GM10266 (cell line): ENCODE results near the gene ZNF79.
"Not testable (repeated sequence)": the region's sequence is repeated elsewhere in the genome, so short reads cannot be mapped to it uniquely, and the experiment has no call there.

Source experiments
- DNase-seq: peaks from one replicate; pipeline ENCODE4 v3.0.0; 2012; ENCODE audit errors: extremely low spot score
- TF ChIP-seq, protein P1 (sequence below): IDR thresholded peaks from 2 replicates; pipeline ENCODE4 v1.5.1; 2012; ENCODE audit warnings: mild to moderate bottlenecking, low read depth; ENCODE audit not compliant: control insufficient read depth, insufficient read depth; ENCODE audit errors: missing control alignments

Gene ZNF79

DNA sequence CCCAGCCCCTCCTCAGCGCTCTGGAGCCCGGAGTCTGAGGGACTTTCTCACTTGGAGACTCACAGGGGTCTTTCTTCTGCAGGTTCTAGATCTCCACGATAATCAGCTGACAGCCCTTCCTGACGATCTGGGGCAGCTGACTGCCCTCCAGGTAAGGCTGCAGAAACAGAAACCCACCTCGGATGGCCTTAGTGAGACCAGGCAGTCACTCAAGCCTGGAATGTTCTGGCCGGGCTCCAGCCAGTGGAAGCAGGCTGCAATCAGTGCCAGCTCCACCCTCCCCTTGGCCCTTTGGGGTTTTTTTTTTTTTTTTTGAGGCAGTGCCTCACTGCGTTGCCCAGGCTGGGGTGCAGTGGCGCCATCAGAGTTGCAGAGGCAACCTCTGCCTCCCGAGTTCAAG, 34.7 kb downstream of the ZNF79 start:
- TF ChIP-seq, protein P1, sequence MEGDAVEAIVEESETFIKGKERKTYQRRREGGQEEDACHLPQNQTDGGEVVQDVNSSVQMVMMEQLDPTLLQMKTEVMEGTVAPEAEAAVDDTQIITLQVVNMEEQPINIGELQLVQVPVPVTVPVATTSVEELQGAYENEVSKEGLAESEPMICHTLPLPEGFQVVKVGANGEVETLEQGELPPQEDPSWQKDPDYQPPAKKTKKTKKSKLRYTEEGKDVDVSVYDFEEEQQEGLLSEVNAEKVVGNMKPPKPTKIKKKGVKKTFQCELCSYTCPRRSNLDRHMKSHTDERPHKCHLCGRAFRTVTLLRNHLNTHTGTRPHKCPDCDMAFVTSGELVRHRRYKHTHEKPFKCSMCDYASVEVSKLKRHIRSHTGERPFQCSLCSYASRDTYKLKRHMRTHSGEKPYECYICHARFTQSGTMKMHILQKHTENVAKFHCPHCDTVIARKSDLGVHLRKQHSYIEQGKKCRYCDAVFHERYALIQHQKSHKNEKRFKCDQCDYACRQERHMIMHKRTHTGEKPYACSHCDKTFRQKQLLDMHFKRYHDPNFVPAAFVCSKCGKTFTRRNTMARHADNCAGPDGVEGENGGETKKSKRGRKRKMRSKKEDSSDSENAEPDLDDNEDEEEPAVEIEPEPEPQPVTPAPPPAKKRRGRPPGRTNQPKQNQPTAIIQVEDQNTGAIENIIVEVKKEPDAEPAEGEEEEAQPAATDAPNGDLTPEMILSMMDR = no peak
- no peak for DNase-seq

DNA sequence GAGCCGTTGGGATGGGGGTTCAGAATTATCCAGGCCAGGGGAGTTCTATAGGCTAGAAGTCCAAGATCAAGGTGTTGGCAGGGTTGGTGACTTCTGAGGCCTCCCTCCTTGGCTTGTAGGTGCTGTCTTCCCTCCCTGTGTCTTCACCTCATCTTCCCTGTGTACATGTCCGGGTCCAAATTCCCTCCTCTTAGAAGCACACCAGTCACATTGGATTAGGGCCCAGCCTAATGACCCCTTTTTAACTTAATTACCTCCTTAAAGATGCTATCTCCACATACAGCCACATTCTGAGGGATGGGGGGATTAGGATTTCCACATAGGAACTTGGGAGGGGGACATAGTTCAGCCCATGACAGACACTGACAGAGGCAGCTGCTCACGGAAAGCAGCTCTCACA, 39.2 kb downstream of the ZNF79 start:
- no peak for DNase-seq
- TF ChIP-seq, protein P1 = no peak

DNA sequence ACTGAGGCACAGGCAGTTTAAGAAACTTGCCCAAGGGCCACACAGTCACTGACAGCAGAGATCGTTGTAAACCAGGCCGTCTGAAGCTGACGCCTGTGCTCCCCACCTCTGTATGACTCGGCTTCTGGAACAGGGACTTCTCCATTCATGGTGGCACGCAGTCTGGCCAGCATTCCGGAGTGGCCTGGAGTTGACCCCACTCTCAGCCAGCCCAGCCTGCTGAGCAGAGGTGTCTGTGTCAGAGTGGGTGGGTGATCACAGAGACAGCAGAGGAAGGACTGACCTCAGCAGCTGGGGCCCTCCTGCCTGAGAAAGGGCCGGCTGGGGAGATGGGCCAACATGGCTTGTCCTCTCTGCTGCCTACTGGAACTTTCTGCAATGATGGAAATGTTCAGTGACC, 39.7 kb downstream of the ZNF79 start:
- DNase-seq = no peak
- TF ChIP-seq, protein P1 = no peak

DNA sequence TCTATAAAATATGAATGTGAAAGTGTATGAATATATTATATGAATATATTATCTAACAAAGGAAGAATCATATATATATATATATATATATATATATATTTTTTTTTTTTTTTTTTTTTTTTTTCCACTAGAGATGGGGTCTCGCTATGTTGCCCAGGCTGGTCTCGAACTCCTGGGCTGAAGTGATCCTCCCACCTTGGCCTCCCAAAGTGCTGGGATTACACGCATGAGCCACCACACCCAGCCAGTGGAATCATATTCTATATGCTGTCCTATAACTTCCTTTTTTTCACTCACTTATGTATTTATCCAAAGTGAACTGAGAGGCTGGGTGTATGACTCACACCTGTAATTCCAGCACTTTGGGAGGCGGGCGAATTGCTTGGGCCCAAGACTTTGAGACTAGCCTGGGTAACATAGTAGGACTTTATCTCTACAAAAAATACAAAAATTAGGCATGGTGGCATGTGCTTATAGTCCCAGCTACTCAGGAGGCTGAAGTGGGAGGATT, 42.3 kb downstream of the ZNF79 start:
- DNase-seq = not testable (repeated sequence)

DNA sequence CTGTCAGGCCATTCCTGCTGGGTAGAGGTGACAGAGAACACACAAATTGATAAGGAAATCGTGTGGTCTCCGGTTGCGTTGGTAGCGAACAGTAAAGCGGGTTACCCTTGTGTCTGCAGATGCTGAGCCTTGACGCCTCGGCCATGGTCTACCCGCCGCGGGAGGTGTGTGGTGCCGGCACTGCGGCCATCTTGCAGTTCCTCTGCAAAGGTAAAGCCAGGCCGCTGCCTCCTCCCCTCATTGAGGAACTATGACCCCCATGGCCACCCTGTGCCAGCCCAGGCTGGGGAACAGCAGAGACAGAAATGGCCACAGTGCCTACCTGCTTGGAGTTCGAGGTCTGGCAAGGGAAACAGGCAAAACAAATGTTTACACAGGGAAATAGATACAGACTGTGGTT, 43.4 kb downstream of the ZNF79 start:
- no peak for DNase-seq
- TF ChIP-seq, protein P1 = no peak

DNA sequence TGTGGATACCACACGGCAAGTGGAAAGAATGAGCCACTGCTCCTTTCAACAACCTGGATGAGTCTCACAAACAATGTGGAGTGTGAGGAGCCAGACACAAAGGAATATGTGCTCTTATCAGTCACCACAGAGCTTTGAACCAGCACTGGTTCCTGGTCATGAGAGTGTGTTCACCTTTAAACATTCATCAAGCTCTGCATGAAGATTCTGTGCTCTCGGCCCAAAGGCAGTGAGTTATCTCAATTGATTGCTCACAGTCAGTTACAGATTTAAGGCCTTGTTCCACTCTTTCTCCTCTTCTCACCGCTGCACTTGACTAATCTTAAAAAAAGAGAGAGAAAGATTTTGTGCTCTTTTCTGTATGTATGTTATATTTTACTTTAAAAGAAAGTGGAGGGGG, 46.5 kb downstream of the ZNF79 start:
- TF ChIP-seq, protein P1 = no peak

DNA sequence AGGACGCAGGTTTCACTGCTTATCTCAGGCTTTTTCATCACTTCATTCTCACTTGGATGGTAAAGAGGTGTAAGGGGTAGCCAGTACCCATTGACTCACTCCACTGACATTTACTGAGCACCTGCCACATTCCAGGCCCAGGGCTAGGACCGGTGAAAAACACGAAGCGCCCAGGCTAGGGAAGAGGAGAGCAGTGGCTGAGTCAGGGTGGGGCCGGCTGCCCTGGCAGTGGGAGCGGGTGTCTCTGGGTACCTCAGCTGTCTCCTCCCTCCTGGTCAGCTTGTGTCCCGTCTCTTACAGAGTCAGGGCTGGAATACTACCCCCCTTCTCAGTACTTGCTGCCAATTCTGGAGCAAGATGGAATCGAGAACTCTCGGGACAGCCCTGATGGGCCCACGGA, 49.3 kb downstream of the ZNF79 start:
- TF ChIP-seq, protein P1 = no peak

More for the DNA sequence above, 46.5 kb downstream of the ZNF79 start:
- DNase-seq = no peak

DNA sequence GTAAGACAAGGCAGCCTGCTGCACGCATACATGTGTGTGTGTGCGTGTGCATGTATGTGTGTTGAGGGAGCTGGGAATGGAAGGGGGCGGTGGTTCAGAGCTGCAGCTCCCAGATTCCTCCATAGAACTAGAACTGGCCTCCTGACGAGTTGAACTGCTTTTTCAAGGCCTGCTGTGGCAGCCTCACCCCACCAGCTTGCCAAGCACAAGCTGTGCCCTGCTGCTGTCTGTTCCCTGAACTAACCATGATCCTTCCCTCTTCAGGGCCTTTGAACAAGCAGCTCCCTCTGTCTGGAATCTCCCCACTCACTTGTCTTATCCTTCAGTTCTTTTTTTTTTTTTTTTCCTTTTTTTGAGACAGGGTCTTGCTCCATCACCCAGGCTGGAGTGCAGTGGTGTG, 49.8 kb downstream of the ZNF79 start:
- TF ChIP-seq, protein P1 = no peak
- no peak for DNase-seq

More for the DNA sequence above, 49.3 kb downstream of the ZNF79 start:
- no peak for DNase-seq
